Endothelial cell of umbilical vein (primary cell): ENCODE measurements around the gene ACAT1. TPM values are rescaled to one million over a fixed set of nuclear protein-coding genes. Genes with fewer than 3 reads are reported as not detected.

Experiments used
- BruUV-seq: library from RNA; stranded (reverse); fragments of 400-500 nt; replicated peaks from 2 replicates; lab custom pipeline; 2021; lab: Mats Ljungman, UMichigan
- CTCF ChIA-PET: fragments of 300-600, 350-600 bp; sonication (Branson Sonifier 250); formaldehyde crosslinking; loops from one replicate; lab custom pipeline; 2021; ENCODE audit warnings: antibody characterized with exemption, inconsistent platforms; lab: Charles Lee
- POLR2A ChIA-PET: fragments of 300-600, 350-600 bp; sonication (Branson Sonifier 250); formaldehyde crosslinking; loops from one replicate; lab custom pipeline; 2021; ENCODE audit warnings: antibody characterized with exemption, inconsistent platforms; lab: Charles Lee
- DNase-seq: peaks from one replicate; pipeline ENCODE4 v3.0.0-alpha.2; 2011; ENCODE audit warnings: low read depth, low spot score
- FAIRE-seq: peaks from 2 replicates; lab custom pipeline; 2011; peaks lifted over from hg19 to GRCh38; lab: Jason Lieb, UNC
- H2AFZ ChIP-seq: 2 replicates; pipeline ENCODE4 v1.6.0; 2012; ENCODE audit warnings: low read depth, low read length, control low read depth, inconsistent platforms
- H3K27ac ChIP-seq: 2 replicates; pipeline ENCODE4 v1.5.1; 2011; ENCODE audit warnings: low read depth, mild to moderate bottlenecking, control low read depth, low read length, moderate library complexity; ENCODE audit not compliant: insufficient read depth
- H3K27me3 ChIP-seq, 2 experiments: 2 replicates each; pipeline versions ENCODE4 v1.6.0 to v1.6.1; 2011; ENCODE audit warnings: low read length in 2 of 2, mixed read lengths in 1 of 2; ENCODE audit not compliant: control insufficient read depth in 2 of 2, insufficient read depth in 2 of 2
- H3K36me3 ChIP-seq, 2 experiments: 2 replicates in 1 of 2; 3 replicates in 1 of 2; pipeline ENCODE4 v1.5.1; 2011; ENCODE audit warnings: low read length in 2 of 2, mild to moderate bottlenecking in 1 of 2, moderate library complexity in 1 of 2; ENCODE audit not compliant: control insufficient read depth in 2 of 2, insufficient read depth in 2 of 2; ENCODE audit errors: extremely low read depth in 1 of 2
- H3K4me1 ChIP-seq: 3 replicates; pipeline ENCODE4 v1.5.1; 2011; ENCODE audit warnings: mild to moderate bottlenecking, low read length; ENCODE audit not compliant: control insufficient read depth, insufficient read depth; ENCODE audit errors: extremely low read depth
- H3K4me2 ChIP-seq: 2 replicates; pipeline ENCODE4 v1.6.1; 2011; ENCODE audit warnings: low read length, control low read depth, mixed read lengths; ENCODE audit not compliant: insufficient read depth
- H3K4me3 ChIP-seq, 3 experiments: fragments of 200-600 bp in 1 of 3; sonication (generic), shearing (Covaris generic) in 1 of 3; replicated peaks in 1 of 3; 2 replicates each; pipeline ENCODE4 v1.5.1; 2011 to 2016; ENCODE audit warnings: control low read depth in 3 of 3, low read length in 3 of 3, mild to moderate bottlenecking in 2 of 3, inconsistent platforms in 1 of 3, low read depth in 1 of 3, moderate library complexity in 1 of 3; ENCODE audit not compliant: insufficient read depth in 1 of 3
- H3K79me2 ChIP-seq: 2 replicates; pipeline ENCODE4 v1.6.0; 2012; ENCODE audit warnings: low read length, inconsistent platforms; ENCODE audit not compliant: control insufficient read depth, insufficient read depth
- H3K9ac ChIP-seq: replicated peaks from 2 replicates; pipeline ENCODE3; 2011; ENCODE audit warnings: low read length, control low read depth; ENCODE audit not compliant: insufficient read depth; ENCODE audit errors: extremely low read depth
- H3K9me1 ChIP-seq: replicated peaks from 3 replicates; pipeline ENCODE4 v1.6.0; 2011; ENCODE audit warnings: mild to moderate bottlenecking, low read length; ENCODE audit not compliant: control insufficient read depth, insufficient read depth; ENCODE audit errors: extremely low read depth
- H3K9me3 ChIP-seq: replicated peaks from 2 replicates; pipeline ENCODE4 v1.5.1; 2012; ENCODE audit warnings: low read length, inconsistent platforms; ENCODE audit not compliant: control insufficient read depth, insufficient read depth
- H4K20me1 ChIP-seq: replicated peaks from 2 replicates; pipeline ENCODE3; 2011; ENCODE audit warnings: mild to moderate bottlenecking, low read length; ENCODE audit not compliant: control insufficient read depth, insufficient read depth; ENCODE audit errors: extremely low read depth
- CTCF ChIP-seq, 2 donors: IDR thresholded peaks; 1 replicate in 1 of 2; 2 replicates in 1 of 2; pipeline ENCODE4 v1.5.1; 2011; ENCODE audit warnings: low read length in 2 of 2, mild to moderate bottlenecking in 2 of 2, moderate library complexity in 2 of 2, control low read depth in 1 of 2, inconsistent platforms in 1 of 2, low read depth in 1 of 2; ENCODE audit not compliant: insufficient read depth in 1 of 2; ENCODE audit errors: extremely low read depth in 1 of 2
- EZH2 ChIP-seq: IDR thresholded peaks from 2 replicates; pipeline ENCODE4 v1.6.1; 2012; ENCODE audit warnings: borderline replicate concordance, low read depth, mild to moderate bottlenecking, moderate library complexity, low read length, inconsistent platforms; ENCODE audit not compliant: severe bottlenecking
- FOS ChIP-seq: IDR thresholded peaks from 2 replicates; pipeline ENCODE4 v1.6.1; 2011; ENCODE audit warnings: mild to moderate bottlenecking, low read length, moderate library complexity, borderline replicate concordance; ENCODE audit not compliant: insufficient read depth
- GATA2 ChIP-seq: IDR thresholded peaks from 2 replicates; pipeline ENCODE4 v1.7.0; 2011; ENCODE audit warnings: low read depth, mild to moderate bottlenecking, moderate library complexity, mixed read lengths, low read length; ENCODE audit not compliant: insufficient read length, insufficient read depth
- JUN ChIP-seq: IDR thresholded peaks from 2 replicates; pipeline ENCODE4 v1.6.1; 2011; ENCODE audit warnings: borderline replicate concordance, low read depth; ENCODE audit not compliant: insufficient read length, insufficient read depth
- MAX ChIP-seq: IDR thresholded peaks from 2 replicates; pipeline ENCODE4 v1.6.1; 2011; ENCODE audit not compliant: insufficient read depth, insufficient read length
- MYC ChIP-seq: IDR thresholded peaks from one replicate; pipeline ENCODE4 v1.6.1; 2011; ENCODE audit warnings: mild to moderate bottlenecking, low read depth, low read length
- POLR2A ChIP-seq: IDR thresholded peaks from 2 replicates; pipeline ENCODE4 v1.6.1; 2012; ENCODE audit warnings: low read depth, mild to moderate bottlenecking, control low read depth, low read length
- POLR2AphosphoS5 ChIP-seq: IDR thresholded peaks from 2 replicates; pipeline ENCODE4 v1.6.1; 2012; ENCODE audit warnings: low read depth, mild to moderate bottlenecking, control low read depth, low read length, moderate library complexity; ENCODE audit not compliant: insufficient read depth
- dilution Hi-C: fragments of 300-500 bp; cut with MboI; formaldehyde crosslinking; loops from one replicate; pipeline ENCODE4 v1.15.0; 2019; ENCODE audit warnings: low sequenced_read_pairs; ENCODE audit not compliant: extremely low pct_ligation_motif_present
- intact Hi-C: fragments of 100-400 bp; cut with micrococcal nuclease; formaldehyde crosslinking; loops from one replicate; pipeline ENCODE4 v1.10.0; 2022
- polyA plus RNA-seq, 4 experiments: library from polyadenylated mRNA; depleted of rRNA in 3 of 4; stranded (reverse) in 3 of 4; unstranded in 1 of 4; fragments of >200 nt; gene quantifications; 2 replicates each; pipeline versions ENCODE4 v1.2.1 to v1.2.3, GENCODE V29; 2011 to 2012; ENCODE audit warnings: missing spikeins in 1 of 4
- total RNA-seq: library from RNA; stranded (reverse); gene quantifications from 2 replicates; pipeline ENCODE4 v1.2.3, GENCODE V29; 2021

The ACAT1 gene
- total and polyA plus RNA-seq, 2 donors (not counting 3 experiments of a cell fraction or from before 2014, with no cell fraction given) = 36.8 to 59.9 TPM

GRCh38 chr11:108177570-108177969, 56.2 kb downstream of the ACAT1 start:
- BruUV-seq = no TSS peak
- POLR2A ChIA-PET = no interaction called here
- no peaks in the 10 kb centered on the region for H3K4me1 ChIP-seq
- H3K4me3 ChIP-seq = no peak overlapping the region
- H3K4me2 ChIP-seq = no peak overlapping the region
- H3K36me3 ChIP-seq = peaks cover 4 to 5% of the 10 kb centered on the region in 2 experiments
- no peak for DNase-seq
- intact Hi-C loops (no loop called here), dilution Hi-C loops (no loop called here)
- no peaks in the 10 kb centered on the region for H3K79me2 ChIP-seq
- no peaks in the 10 kb centered on the region for H3K27me3 ChIP-seq
- H2AFZ ChIP-seq = no peak overlapping the region
- no peak overlapping the region for H3K27ac ChIP-seq
- no peak for FAIRE-seq
- H3K9me1 ChIP-seq = no peaks in the 10 kb centered on the region
- H4K20me1 ChIP-seq = no peaks in the 10 kb centered on the region
- TF ChIP-seq POLR2AphosphoS5 (no peak), MAX (no peak), CTCF (IDR thresholded peaks at IDR 0.05; ENCODE audit: extremely low read depth in 1 of 2, insufficient read depth in 1 of 2, low read depth in 1 of 2, low read length in 2 of 2) (no peak), FOS (no peak), POLR2A (no peak), JUN (no peak), EZH2 (no peak), GATA2 (no peak), MYC (no peak)
- CTCF ChIA-PET = interaction anchor here (0.6 kb wide), 1 partner anchor 12 kb away, joined by 3 read pairs; no protein-coding TSS in a partner anchor
- H3K9ac ChIP-seq = no peak overlapping the region
- H3K9me3 ChIP-seq = no peaks in the 10 kb centered on the region
